ENCODE results near the gene PPIF. TPM values are rescaled to one million over a fixed set of nuclear protein-coding genes. Genes with fewer than 3 reads are reported as not detected.

Gene PPIF
- total and polyA plus RNA-seq, 2 of the 13 experiments (the other 11 are each of a cell fraction or from before 2014, with no cell fraction given), result 147 to 157 TPM

DNA sequence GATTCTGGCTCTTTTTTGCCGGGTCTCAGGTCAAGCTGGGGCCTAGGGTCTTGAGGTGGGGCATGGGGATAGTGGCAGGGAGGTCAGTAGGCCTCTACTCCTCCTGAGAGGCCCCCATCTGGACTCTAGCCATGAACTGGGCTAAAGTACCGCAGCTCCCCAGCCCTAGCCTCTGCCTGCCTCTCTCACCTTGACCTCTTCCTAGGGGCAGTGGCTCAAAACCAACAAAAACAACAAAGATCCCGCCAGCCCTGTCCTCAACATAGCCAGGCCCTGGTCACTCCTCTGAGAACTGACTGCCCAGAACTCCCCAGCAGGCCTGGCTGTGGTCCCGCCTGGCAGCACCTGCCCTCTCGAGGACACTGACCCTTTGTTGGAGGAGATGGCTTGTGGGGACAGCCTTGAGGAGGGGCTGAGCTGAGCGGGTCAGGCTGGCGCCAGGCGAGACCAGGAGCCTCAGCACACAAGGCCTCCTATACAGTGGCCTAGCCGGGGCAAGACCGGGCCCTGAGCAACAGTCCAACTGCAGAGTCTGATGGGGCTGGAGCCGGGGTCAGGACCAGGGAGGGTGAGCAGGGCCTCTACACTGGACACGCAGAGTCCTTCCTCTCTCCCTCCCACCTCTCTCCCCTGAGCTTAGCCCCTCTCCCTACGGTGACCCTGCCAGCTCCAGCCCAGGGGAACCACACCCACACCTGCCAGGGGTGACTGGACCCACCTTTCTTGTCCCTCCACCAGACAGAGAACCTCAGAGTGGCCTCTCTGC, 11.6 kb upstream of the PPIF start (continued):
- TF ChIP-seq BRCA1 (CRISPR knock-in tag; IDR thresholded peaks at IDR 0.05) (no peak), ZNF124 (CRISPR knock-in tag; IDR thresholded peaks at IDR 0.05) (peak; percentile 74; the same call in 1 of the 2 replicates), ZNF879 (CRISPR knock-in tag; IDR thresholded peaks at IDR 0.05) (no peak), ZNF382 (CRISPR knock-in tag; IDR thresholded peaks at IDR 0.05; ENCODE audit: borderline replicate concordance) (0 out of 2 replicates have a peak, but pooled peaks have one; percentile 74), BCL6 (CRISPR knock-in tag; IDR thresholded peaks at IDR 0.05) (peak; percentile 90), FOSL1 (CRISPR knock-in tag; IDR thresholded peaks at IDR 0.05; ENCODE audit: borderline replicate concordance) (0 out of 2 replicates have a peak, but pooled peaks have one; percentile 20), ZMYM3 (CRISPR knock-in tag; IDR thresholded peaks at IDR 0.05) (peak; percentile 76), ZFY (CRISPR knock-in tag; IDR thresholded peaks at IDR 0.05) (peak; percentile 93), ZNF564 (CRISPR knock-in tag; IDR thresholded peaks at IDR 0.05) (peak; percentile 87; the same call in 1 of the 2 replicates), U2AF1 (optimal IDR thresholded peaks at IDR 0.05; ENCODE audit: low read depth, low read length) (peak; percentile 41), ATF7 (IDR thresholded peaks at IDR 0.05) (no peak), ATF7 (CRISPR knock-in tag; IDR thresholded peaks at IDR 0.05) (peak; percentile 56; the same call in 1 of the 2 replicates), RARA (CRISPR knock-in tag; IDR thresholded peaks at IDR 0.05) (peak; percentile 98), ZNF292 (CRISPR knock-in tag; IDR thresholded peaks at IDR 0.05; ENCODE audit: borderline replicate concordance, low read depth) (peak; percentile 89), ARNT2 (CRISPR knock-in tag; IDR thresholded peaks at IDR 0.05; ENCODE audit: low read depth) (peak; percentile 69; the same call in 1 of the 2 replicates), TBP (CRISPR knock-in tag; IDR thresholded peaks at IDR 0.05) (no peak), RXRA (CRISPR knock-in tag; IDR thresholded peaks at IDR 0.05) (peak; percentile 100), KDM6A (CRISPR knock-in tag; IDR thresholded peaks at IDR 0.05; ENCODE audit: low read depth) (peak; percentile 80), TARDBP (CRISPR knock-in tag; IDR thresholded peaks at IDR 0.05) (peak; percentile 94), NFE2L1 (CRISPR knock-in tag; IDR thresholded peaks at IDR 0.05; ENCODE audit: borderline replicate concordance) (no peak)
- TF ChIP-seq, protein P1, sequence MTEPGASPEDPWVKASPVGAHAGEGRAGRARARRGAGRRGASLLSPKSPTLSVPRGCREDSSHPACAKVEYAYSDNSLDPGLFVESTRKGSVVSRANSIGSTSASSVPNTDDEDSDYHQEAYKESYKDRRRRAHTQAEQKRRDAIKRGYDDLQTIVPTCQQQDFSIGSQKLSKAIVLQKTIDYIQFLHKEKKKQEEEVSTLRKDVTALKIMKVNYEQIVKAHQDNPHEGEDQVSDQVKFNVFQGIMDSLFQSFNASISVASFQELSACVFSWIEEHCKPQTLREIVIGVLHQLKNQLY (CRISPR knock-in tag; IDR thresholded peaks at IDR 0.05), result peak; percentile 98
- TF ChIP-seq, protein P2, sequence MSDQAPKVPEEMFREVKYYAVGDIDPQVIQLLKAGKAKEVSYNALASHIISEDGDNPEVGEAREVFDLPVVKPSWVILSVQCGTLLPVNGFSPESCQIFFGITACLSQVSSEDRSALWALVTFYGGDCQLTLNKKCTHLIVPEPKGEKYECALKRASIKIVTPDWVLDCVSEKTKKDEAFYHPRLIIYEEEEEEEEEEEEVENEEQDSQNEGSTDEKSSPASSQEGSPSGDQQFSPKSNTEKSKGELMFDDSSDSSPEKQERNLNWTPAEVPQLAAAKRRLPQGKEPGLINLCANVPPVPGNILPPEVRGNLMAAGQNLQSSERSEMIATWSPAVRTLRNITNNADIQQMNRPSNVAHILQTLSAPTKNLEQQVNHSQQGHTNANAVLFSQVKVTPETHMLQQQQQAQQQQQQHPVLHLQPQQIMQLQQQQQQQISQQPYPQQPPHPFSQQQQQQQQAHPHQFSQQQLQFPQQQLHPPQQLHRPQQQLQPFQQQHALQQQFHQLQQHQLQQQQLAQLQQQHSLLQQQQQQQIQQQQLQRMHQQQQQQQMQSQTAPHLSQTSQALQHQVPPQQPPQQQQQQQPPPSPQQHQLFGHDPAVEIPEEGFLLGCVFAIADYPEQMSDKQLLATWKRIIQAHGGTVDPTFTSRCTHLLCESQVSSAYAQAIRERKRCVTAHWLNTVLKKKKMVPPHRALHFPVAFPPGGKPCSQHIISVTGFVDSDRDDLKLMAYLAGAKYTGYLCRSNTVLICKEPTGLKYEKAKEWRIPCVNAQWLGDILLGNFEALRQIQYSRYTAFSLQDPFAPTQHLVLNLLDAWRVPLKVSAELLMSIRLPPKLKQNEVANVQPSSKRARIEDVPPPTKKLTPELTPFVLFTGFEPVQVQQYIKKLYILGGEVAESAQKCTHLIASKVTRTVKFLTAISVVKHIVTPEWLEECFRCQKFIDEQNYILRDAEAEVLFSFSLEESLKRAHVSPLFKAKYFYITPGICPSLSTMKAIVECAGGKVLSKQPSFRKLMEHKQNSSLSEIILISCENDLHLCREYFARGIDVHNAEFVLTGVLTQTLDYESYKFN (CRISPR knock-in tag; conservative IDR thresholded peaks at IDR 0.05), result peak; percentile 96
- TF ChIP-seq, protein P3, sequence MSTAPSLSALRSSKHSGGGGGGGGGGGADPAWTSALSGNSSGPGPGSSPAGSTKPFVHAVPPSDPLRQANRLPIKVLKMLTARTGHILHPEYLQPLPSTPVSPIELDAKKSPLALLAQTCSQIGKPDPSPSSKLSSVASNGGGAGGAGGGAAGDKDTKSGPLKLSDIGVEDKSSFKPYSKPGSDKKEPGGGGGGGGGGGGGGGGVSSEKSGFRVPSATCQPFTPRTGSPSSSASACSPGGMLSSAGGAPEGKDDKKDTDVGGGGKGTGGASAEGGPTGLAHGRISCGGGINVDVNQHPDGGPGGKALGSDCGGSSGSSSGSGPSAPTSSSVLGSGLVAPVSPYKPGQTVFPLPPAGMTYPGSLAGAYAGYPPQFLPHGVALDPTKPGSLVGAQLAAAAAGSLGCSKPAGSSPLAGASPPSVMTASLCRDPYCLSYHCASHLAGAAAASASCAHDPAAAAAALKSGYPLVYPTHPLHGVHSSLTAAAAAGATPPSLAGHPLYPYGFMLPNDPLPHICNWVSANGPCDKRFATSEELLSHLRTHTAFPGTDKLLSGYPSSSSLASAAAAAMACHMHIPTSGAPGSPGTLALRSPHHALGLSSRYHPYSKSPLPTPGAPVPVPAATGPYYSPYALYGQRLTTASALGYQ (CRISPR knock-in tag; IDR thresholded peaks at IDR 0.05), result no peak; the same call in 1 of the 2 replicates
- TF ChIP-seq, protein P4, sequence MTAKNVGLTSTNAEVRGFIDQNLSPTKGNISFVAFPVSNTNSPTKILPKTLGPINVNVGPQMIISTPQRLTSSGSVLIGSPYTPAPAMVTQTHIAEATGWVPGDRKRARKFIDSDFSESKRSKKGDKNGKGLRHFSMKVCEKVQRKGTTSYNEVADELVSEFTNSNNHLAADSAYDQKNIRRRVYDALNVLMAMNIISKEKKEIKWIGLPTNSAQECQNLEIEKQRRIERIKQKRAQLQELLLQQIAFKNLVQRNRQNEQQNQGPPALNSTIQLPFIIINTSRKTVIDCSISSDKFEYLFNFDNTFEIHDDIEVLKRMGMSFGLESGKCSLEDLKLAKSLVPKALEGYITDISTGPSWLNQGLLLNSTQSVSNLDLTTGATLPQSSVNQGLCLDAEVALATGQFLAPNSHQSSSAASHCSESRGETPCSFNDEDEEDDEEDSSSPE (CRISPR knock-in tag; IDR thresholded peaks at IDR 0.05), result peak; percentile 86

All from HepG2 (cell line).